Neural cell (in vitro differentiated cells): ENCODE results near the gene E2F4. TPM values are rescaled to one million over a fixed set of nuclear protein-coding genes. Genes with fewer than 3 reads are reported as not detected.

Source experiments
- H2AFZ ChIP-seq: fragments of 200-600, 300-800 bp; sonication (generic), shearing (Covaris generic); 2 replicates; pipeline ENCODE4 v1.6.0; 2014; ENCODE audit warnings: low read depth, mild to moderate bottlenecking, antibody characterized with exemption, low read length, moderate library complexity
- H3F3A ChIP-seq: fragments of 200-600 bp; shearing (Covaris generic); 2 replicates; pipeline ENCODE4 v1.6.1; 2016; ENCODE audit warnings: mild to moderate bottlenecking, moderate library complexity, mixed read lengths, antibody characterized with exemption, low read length; ENCODE audit not compliant: insufficient read depth, poor library complexity, severe bottlenecking
- H3K27ac ChIP-seq: fragments of 200-600, 300-800 bp; sonication (generic), shearing (Covaris generic); 2 replicates; pipeline ENCODE4 v1.5.1; 2014; ENCODE audit warnings: mild to moderate bottlenecking, low read length, moderate library complexity
- H3K27me3 ChIP-seq: fragments of 300-800, 200-600 bp; sonication (generic), shearing (Covaris generic); 2 replicates; pipeline ENCODE4 v1.6.0; 2014; ENCODE audit warnings: mild to moderate bottlenecking, low read depth, low read length, moderate library complexity; ENCODE audit not compliant: insufficient read depth
- H3K36me3 ChIP-seq: fragments of 300-800, 200-600 bp; sonication (generic), shearing (Covaris generic); 2 replicates; pipeline ENCODE4 v1.5.1; 2014; ENCODE audit warnings: mild to moderate bottlenecking, antibody characterized with exemption, low read length, moderate library complexity; ENCODE audit not compliant: insufficient read depth
- H3K4me2 ChIP-seq: fragments of 300-800, 200-600 bp; sonication (generic), shearing (Covaris generic); 2 replicates; pipeline ENCODE4 v1.6.0; 2014; ENCODE audit warnings: mild to moderate bottlenecking, low read length
- H3K4me3 ChIP-seq: fragments of 300-800, 200-600 bp; sonication (generic), shearing (Covaris generic); 2 replicates; pipeline ENCODE4 v1.5.1; 2014; ENCODE audit warnings: mild to moderate bottlenecking, low read length, moderate library complexity
- H3K79me2 ChIP-seq: fragments of 200-600 bp; shearing (Covaris generic); replicated peaks from 2 replicates; pipeline ENCODE4 v1.6.0; 2014; ENCODE audit warnings: mild to moderate bottlenecking, low read length, moderate library complexity; ENCODE audit not compliant: insufficient read depth
- H3K9ac ChIP-seq: fragments of 300-800, 200-600 bp; sonication (generic), shearing (Covaris generic); 2 replicates; pipeline ENCODE4 v1.6.1; 2016; ENCODE audit warnings: mild to moderate bottlenecking, low read length, mixed read lengths
- H3K9me2 ChIP-seq: fragments of 200-600 bp; shearing (Covaris generic); 2 replicates; pipeline ENCODE4 v1.6.1; 2016; ENCODE audit warnings: mild to moderate bottlenecking, low read length, mixed read lengths; ENCODE audit not compliant: insufficient read depth
- H3K9me3 ChIP-seq: fragments of 200-600, 300-800 bp; sonication (generic), shearing (Covaris generic); 2 replicates; pipeline ENCODE4 v1.6.1; 2016; ENCODE audit warnings: mild to moderate bottlenecking, mixed run types, low read length, moderate library complexity, mixed read lengths
- H4K20me1 ChIP-seq: fragments of 200-600 bp; shearing (Covaris generic); 2 replicates; pipeline ENCODE4 v1.6.1; 2016; ENCODE audit warnings: mild to moderate bottlenecking, mixed run types; ENCODE audit not compliant: insufficient read depth
- EP300 ChIP-seq: fragments of 450-650 bp; conservative IDR thresholded peaks from 2 replicates; pipeline ENCODE4 v1.6.1; 2014; ENCODE audit warnings: antibody characterized with exemption, mild to moderate bottlenecking, moderate library complexity; ENCODE audit not compliant: poor library complexity, severe bottlenecking
- EZH2 ChIP-seq: fragments of 200-600, 300-800 bp; shearing (Covaris generic), sonication (generic); IDR thresholded peaks from 2 replicates; pipeline ENCODE4 v1.6.1; 2014; ENCODE audit warnings: antibody characterized with exemption, low read length, borderline replicate concordance, mild to moderate bottlenecking; ENCODE audit not compliant: insufficient read depth, poor library complexity, severe bottlenecking
- MXI1 ChIP-seq: fragments of 450-650 bp; conservative IDR thresholded peaks from 2 replicates; pipeline ENCODE4 v1.6.1; 2014; ENCODE audit warnings: antibody characterized with exemption, mild to moderate bottlenecking; ENCODE audit not compliant: poor library complexity, severe bottlenecking
- POLR2AphosphoS5 ChIP-seq: IDR thresholded peaks from 2 replicates; pipeline ENCODE4 v1.6.1; 2012
- RAD21 ChIP-seq: fragments of 450-650 bp; conservative IDR thresholded peaks from 2 replicates; pipeline ENCODE4 v1.6.1; 2014; ENCODE audit warnings: antibody characterized with exemption, mild to moderate bottlenecking, moderate library complexity
- REST ChIP-seq: IDR thresholded peaks from 2 replicates; pipeline ENCODE4 v1.6.1; 2012; ENCODE audit warnings: borderline replicate concordance
- SMC3 ChIP-seq: fragments of 450-650 bp; conservative IDR thresholded peaks from 2 replicates; pipeline ENCODE4 v1.6.1; 2014; ENCODE audit warnings: antibody characterized with exemption, mild to moderate bottlenecking, moderate library complexity; ENCODE audit not compliant: poor library complexity
- TAF1 ChIP-seq: IDR thresholded peaks from 2 replicates; pipeline ENCODE4 v1.6.1; 2012; ENCODE audit warnings: low read depth
- polyA plus RNA-seq: library from polyadenylated mRNA; depleted of rRNA; stranded (reverse); fragments of >200 nt; gene quantifications from 2 replicates; pipeline ENCODE4 v1.2.3, GENCODE V29; 2014
- TF ChIP-seq, protein P1 (sequence below): fragments of 450-650 bp; IDR thresholded peaks from 2 replicates; pipeline ENCODE4 v1.5.1; 2014; ENCODE audit warnings: antibody characterized with exemption, mild to moderate bottlenecking, moderate library complexity; ENCODE audit not compliant: poor library complexity, severe bottlenecking

Gene E2F4
- polyA plus RNA-seq, 1 donor from 2014 or later, result 112 TPM

DNA sequence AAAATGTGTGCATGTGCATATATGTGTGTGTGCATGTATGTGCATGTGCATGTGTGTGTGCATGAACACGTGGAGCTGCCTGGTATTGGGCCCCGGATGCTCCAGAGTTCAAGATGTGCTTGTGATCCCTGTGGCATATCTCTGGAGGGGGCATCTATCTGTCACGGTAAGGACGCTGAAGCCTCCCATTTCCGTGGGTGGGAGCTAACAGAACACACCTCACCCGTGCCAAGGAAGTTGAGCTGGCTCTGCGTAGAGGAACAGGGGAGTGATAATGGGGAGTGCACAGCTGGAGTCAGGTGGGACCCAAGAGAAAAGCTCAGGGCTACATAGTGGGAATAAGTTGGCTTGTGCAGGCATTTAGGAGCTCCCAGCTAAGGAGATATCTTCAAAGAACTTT lies 19.7 kb downstream of the E2F4 start:
- H3F3A ChIP-seq, result no peaks in the 10 kb centered on the region
- H3K4me2 ChIP-seq, result no peak overlapping the region
- TF ChIP-seq TAF1, result no peak
- no peak for TF ChIP-seq EP300
- no peak for TF ChIP-seq EZH2
- TF ChIP-seq SMC3, result no peak
- H3K36me3 ChIP-seq, result no peaks in the 10 kb centered on the region
- H3K27me3 ChIP-seq, result no peaks in the 10 kb centered on the region
- H3K4me3 ChIP-seq, result no peak overlapping the region
- H3K9me3 ChIP-seq, result no peaks in the 10 kb centered on the region
- H4K20me1 ChIP-seq, result no peaks in the 10 kb centered on the region
- H3K9me2 ChIP-seq, result no peaks in the 10 kb centered on the region
- no peak overlapping the region for H3K27ac ChIP-seq
- H3K9ac ChIP-seq, result no peak overlapping the region
- H3K79me2 ChIP-seq, result no peaks in the 10 kb centered on the region
- H2AFZ ChIP-seq, result no peak overlapping the region

DNA sequence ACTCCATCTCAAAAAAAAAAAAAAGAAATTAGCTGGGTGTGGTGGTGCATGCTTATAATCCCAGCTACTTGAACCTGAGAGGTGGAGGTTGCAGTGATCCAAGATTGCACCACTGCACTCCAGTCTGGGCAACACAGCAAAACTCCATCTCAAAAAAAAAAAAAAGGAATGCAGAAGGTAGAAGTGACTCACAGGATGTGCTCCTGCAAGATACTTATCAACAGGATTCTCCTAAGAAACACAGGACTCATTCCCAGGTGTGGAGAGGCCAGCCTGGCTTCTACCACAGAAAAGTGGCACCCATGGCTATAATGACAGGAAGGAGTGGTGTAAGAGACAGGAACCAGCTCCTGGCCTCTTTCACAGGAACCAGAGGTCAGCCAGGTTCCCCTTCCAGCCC lies 20.8 kb downstream of the E2F4 start:
- no peaks in the 10 kb centered on the region for H3K27me3 ChIP-seq
- no peak for TF ChIP-seq MXI1
- TF ChIP-seq POLR2AphosphoS5, result no peak
- TF ChIP-seq EZH2, result no peak
- TF ChIP-seq TAF1, result no peak
- no peak for TF ChIP-seq EP300
- no peak for TF ChIP-seq SMC3
- no peak for TF ChIP-seq RAD21
- TF ChIP-seq REST, result no peak
- TF ChIP-seq, protein P1, sequence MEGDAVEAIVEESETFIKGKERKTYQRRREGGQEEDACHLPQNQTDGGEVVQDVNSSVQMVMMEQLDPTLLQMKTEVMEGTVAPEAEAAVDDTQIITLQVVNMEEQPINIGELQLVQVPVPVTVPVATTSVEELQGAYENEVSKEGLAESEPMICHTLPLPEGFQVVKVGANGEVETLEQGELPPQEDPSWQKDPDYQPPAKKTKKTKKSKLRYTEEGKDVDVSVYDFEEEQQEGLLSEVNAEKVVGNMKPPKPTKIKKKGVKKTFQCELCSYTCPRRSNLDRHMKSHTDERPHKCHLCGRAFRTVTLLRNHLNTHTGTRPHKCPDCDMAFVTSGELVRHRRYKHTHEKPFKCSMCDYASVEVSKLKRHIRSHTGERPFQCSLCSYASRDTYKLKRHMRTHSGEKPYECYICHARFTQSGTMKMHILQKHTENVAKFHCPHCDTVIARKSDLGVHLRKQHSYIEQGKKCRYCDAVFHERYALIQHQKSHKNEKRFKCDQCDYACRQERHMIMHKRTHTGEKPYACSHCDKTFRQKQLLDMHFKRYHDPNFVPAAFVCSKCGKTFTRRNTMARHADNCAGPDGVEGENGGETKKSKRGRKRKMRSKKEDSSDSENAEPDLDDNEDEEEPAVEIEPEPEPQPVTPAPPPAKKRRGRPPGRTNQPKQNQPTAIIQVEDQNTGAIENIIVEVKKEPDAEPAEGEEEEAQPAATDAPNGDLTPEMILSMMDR, result no peak

More for the DNA sequence above, 20.8 kb downstream of the E2F4 start:
- no peaks in the 10 kb centered on the region for H3K36me3 ChIP-seq
- H3K27ac ChIP-seq, result no peak overlapping the region
- no peaks in the 10 kb centered on the region for H4K20me1 ChIP-seq
- no peak overlapping the region for H3K4me3 ChIP-seq
- no peaks in the 10 kb centered on the region for H3K9me2 ChIP-seq
- H3K9ac ChIP-seq, result no peak overlapping the region
- H3K9me3 ChIP-seq, result no peaks in the 10 kb centered on the region
- no peaks in the 10 kb centered on the region for H3F3A ChIP-seq
- H3K79me2 ChIP-seq, result no peaks in the 10 kb centered on the region
- H3K4me2 ChIP-seq, result no peak overlapping the region
- no peak overlapping the region for H2AFZ ChIP-seq
